Pancreas (tissue), 10 donors: ENCODE measurements around the gene RAPGEF5. TPM values are rescaled to one million over a fixed set of nuclear protein-coding genes. Genes with fewer than 3 reads are reported as not detected.

Experiments used
- ATAC-seq, 4 donors: fragments of 200-7000 bp; cut with Tn5 transposase; one replicate each; pipeline versions ENCODE4 v1.8.0 to v1.9.1; 2020; ENCODE audit warnings: mild to moderate bottlenecking in 4 of 4, moderate library complexity in 4 of 4
- DNase-seq, 6 donors: peaks; one replicate each; pipeline ENCODE4 v3.0.0-alpha.2; 2020
- FAIRE-seq: peaks from 2 replicates; lab custom pipeline; 2012; peaks lifted over from hg19 to GRCh38; lab: Jason Lieb, UNC
- H3K27ac ChIP-seq, 4 donors: fragments of 200-600 bp; sonication (generic); 1 replicate in 3 of 4; 2 replicates in 1 of 4; pipeline versions ENCODE4 v1.5.0 to v1.8.0; 2020
- H3K27me3 ChIP-seq, 4 donors: fragments of 200-600 bp; one replicate each; pipeline ENCODE4 v1.8.0; 2021
- H3K36me3 ChIP-seq, 3 donors: fragments of 200-600 bp; sonication (generic) in 1 of 3; one replicate each; pipeline versions ENCODE4 v1.5.0 to v1.8.0; 2020 to 2021
- H3K4me1 ChIP-seq, 3 donors: fragments of 200-600 bp; one replicate each; pipeline ENCODE4 v1.8.0; 2021
- H3K4me3 ChIP-seq, 4 donors: fragments of 200-600 bp; sonication (generic) in 2 of 4; one replicate each; pipeline versions ENCODE4 v1.5.0 to v1.8.0; 2020 to 2021
- H3K9me3 ChIP-seq, 4 donors: fragments of 200-600 bp; one replicate each; pipeline ENCODE4 v1.8.0; 2021
- CTCF ChIP-seq, 4 donors: fragments of 200-600 bp; sonication (generic) in 3 of 4; IDR thresholded peaks; one replicate each; pipeline versions ENCODE4 v1.5.0 to v1.8.0; 2021; ENCODE audit warnings: antibody characterized with exemption in 4 of 4
- WGBS, 2 donors: extraction: QIAGEN DNeasy Blood & Tissue Kit; methylation state at CpG; one replicate each; pipeline ENCODE4 v1.1.7; 2013; 5-methylcytosine and 5-hydroxymethylcytosine counted together
- intact Hi-C, 3 donors: fragments of 100-400 bp; cut with DNase I; formaldehyde crosslinking; loops; one replicate each; pipeline versions ENCODE4 v1.11.1 to v1.14.2; 2022
- polyA plus RNA-seq, 2 donors: library from polyadenylated mRNA; stranded (reverse); fragments of 200-250 nt; gene quantifications; one replicate each; pipeline ENCODE4 v1.2.3, GENCODE V29; 2013
- total RNA-seq, 6 donors: library from RNA; stranded (reverse); fragmentation: NEBNext Ultra II Directional in 4 of 6; extraction: Animal tissue kit (Norgen Biotek cat#: 25700) in 4 of 6; gene quantifications; one replicate each; pipeline versions ENCODE4 v1.2.1 to v1.2.4, GENCODE V29; 2021 to 2023
- donor health status: healthy with polysubstance abuse.
- donor health status: DM: no; HTN: no; CAD: no; lungs with moderate emphysema.
- donor health status: DM: no; HTN: no; CAD: no.
- donor health status: control.
- donor health status: control.
- donor health status: Bipolar disorder and iron deficiency.
- donor health status: DM: yes; HTN: yes; CAD: no.
- donor health status: DM: no; HTN: no; CAD: no.
- donor health status: DM: no; HTN: no; CAD: no.
- donor health status: DM: yes; HTN: yes; CAD: no.

The RAPGEF5 gene
- total and polyA plus RNA-seq, 8 donors, result 7.5 to 38.9 (median 29.1) TPM

DNA sequence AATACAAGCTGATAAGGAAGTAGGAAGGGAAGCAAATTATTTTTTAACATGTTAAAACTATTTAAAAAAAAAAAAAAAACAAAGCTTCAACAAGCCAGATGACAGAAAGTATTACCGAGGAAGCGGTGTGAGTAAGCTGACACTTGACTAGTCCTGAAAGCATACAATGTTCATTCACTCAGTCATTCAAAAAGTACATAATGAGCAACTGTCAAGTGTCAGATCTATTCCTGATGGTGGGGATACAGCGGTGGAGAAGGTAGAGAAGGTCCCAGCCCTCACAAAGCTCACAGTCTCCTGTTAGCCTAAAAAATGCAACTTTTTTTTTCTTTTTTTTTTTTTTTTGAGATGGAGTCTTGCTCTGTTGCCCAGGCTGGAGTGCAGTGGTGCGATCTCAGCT, 40.0 kb downstream of the RAPGEF5 start:
- intact Hi-C loops, result no loop called here
- no peak for FAIRE-seq
- Histone ChIP-seq H3K9me3 (no peaks in the 10 kb centered on the region), H3K4me1 (peaks cover 0 to 3% (median 0%) of the 10 kb centered on the region in 3 donors), H3K27me3 (no peaks in the 10 kb centered on the region), H3K36me3 (peaks cover 0 to 9% (median 6%) of the 10 kb centered on the region in 3 donors), H3K4me3 (no peak overlapping the region), H3K27ac (no peak overlapping the region)
- DNase-seq, result no peak
- ATAC-seq, result no peak
- no peak for TF ChIP-seq CTCF (IDR thresholded peaks at IDR 0.05)
- WGBS, 2 donors, result 95 to 96% methylated on average over 3 to 4 of the region's 4 CpGs

GRCh38 chr7:22307816-22308215, 49.1 kb downstream of the RAPGEF5 start:
- no peak overlapping the region for H3K27ac ChIP-seq
- no peak overlapping the region for H3K4me3 ChIP-seq
- no peak for DNase-seq
- H3K36me3 ChIP-seq, result peaks cover 0 to 27% (median 7%) of the 10 kb centered on the region in 3 donors
- no peaks in the 10 kb centered on the region for H3K27me3 ChIP-seq
- ATAC-seq, result no peak
- H3K9me3 ChIP-seq, result no peaks in the 10 kb centered on the region
- no peak for FAIRE-seq
- no peaks in the 10 kb centered on the region for H3K4me1 ChIP-seq
- 95 to 96% methylated on average over 3 of the region's 3 CpGs for WGBS, 2 donors
- TF ChIP-seq CTCF (IDR thresholded peaks at IDR 0.05), result no peak
- intact Hi-C loops, result no loop called here

DNA sequence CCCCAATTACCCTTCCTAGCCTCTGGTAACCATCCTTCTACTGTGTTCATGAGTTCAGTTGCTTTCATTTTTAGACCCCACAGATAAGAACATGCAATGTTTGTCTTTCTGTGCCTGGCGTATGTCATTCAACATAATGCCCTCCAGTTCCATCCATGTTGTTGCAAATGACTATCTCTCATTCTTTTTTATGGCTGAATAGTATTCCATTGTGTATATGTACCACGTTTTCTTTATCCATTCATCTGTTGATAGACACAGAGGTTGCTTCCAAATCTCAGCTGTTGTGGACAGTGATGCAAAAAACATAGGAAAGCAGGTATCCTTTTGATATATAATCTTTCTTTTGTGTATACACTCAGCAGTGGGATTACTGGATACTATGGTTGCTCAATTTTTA, 51.2 kb downstream of the RAPGEF5 start:
- Histone ChIP-seq H3K4me1 (peaks cover 0 to 12% (median 9%) of the 10 kb centered on the region in 3 donors), H3K27ac (no peak overlapping the region), H3K27me3 (no peaks in the 10 kb centered on the region), H3K36me3 (peaks cover 0 to 27% (median 7%) of the 10 kb centered on the region in 3 donors), H3K9me3 (no peaks in the 10 kb centered on the region), H3K4me3 (no peak overlapping the region)
- 95 to 98% methylated on average over 2 of the region's 2 CpGs for WGBS, 2 donors
- intact Hi-C loops, result no loop called here
- ATAC-seq (no peak), FAIRE-seq (no peak), DNase-seq (no peak)
- TF ChIP-seq CTCF (IDR thresholded peaks at IDR 0.05), result no peak

GRCh38 chr7:22302951-22303423, 54.0 kb downstream of the RAPGEF5 start:
- ATAC-seq, result no peak
- WGBS, 2 donors, result 74 to 79% methylated on average over 1 of the region's 1 CpG
- H3K27ac ChIP-seq, result peak overlapping the region in 1 of 4 donors; percentile 63
- H3K36me3 ChIP-seq, result peaks cover 0 to 20% (median 2%) of the 10 kb centered on the region in 3 donors
- intact Hi-C loops, result no loop called here
- FAIRE-seq, result no peak
- TF ChIP-seq CTCF (IDR thresholded peaks at IDR 0.05), result no peak
- H3K4me3 ChIP-seq, result no peak overlapping the region
- H3K9me3 ChIP-seq, result no peaks in the 10 kb centered on the region
- DNase-seq, result no peak
- H3K4me1 ChIP-seq, result peaks cover 9 to 18% (median 12%) of the 10 kb centered on the region in 3 donors
- H3K27me3 ChIP-seq, result no peaks in the 10 kb centered on the region

- Histone ChIP-seq H3K27ac (peak overlapping the region; percentile 17 to 70 (median 46)), H3K27me3 (no peaks in the 10 kb centered on the region), H3K36me3 (peaks cover 0 to 12% (median 0%) of the 10 kb centered on the region in 3 donors), H3K9me3 (no peaks in the 10 kb centered on the region), H3K4me1 (peaks cover 9 to 18% (median 12%) of the 10 kb centered on the region in 3 donors), H3K4me3 (no peak overlapping the region)
- FAIRE-seq (no peak), ATAC-seq (peak; percentile 17 to 44 (median 41)), DNase-seq (peak in 1 of 6 donors; percentile 14)
- WGBS, 2 donors, result 40 to 42% methylated on average over 2 of the region's 2 CpGs
- TF ChIP-seq CTCF (IDR thresholded peaks at IDR 0.05), result no peak
- intact Hi-C loops, result no loop called here
Measured at GRCh38 chr7:22302193-22302592, 54.8 kb downstream of the RAPGEF5 start.
